Stimulated activated CD8-positive, alpha-beta memory T cell treated with anti-CD3 and anti-CD28 coated beads, Interleukin-4, amount 100 ng/mL, for 1 hour (primary cell): Measurements from ENCODE around the gene PPL.
"Not testable (repeated sequence)": the region's sequence is repeated elsewhere in the genome, so short reads cannot be mapped to it uniquely, and the experiment has no call there.

Experiments used
- DNase-seq, 2 donors: peaks; one replicate each; pipeline ENCODE4 v3.0.0-alpha.2; 2020; ENCODE audit warnings: low read depth in 2 of 2, low spot score in 1 of 2

The PPL gene

GRCh38 chr16:4909825-4910224 lies 27.1 kb downstream of the PPL start:
- DNase-seq = no peak

DNA sequence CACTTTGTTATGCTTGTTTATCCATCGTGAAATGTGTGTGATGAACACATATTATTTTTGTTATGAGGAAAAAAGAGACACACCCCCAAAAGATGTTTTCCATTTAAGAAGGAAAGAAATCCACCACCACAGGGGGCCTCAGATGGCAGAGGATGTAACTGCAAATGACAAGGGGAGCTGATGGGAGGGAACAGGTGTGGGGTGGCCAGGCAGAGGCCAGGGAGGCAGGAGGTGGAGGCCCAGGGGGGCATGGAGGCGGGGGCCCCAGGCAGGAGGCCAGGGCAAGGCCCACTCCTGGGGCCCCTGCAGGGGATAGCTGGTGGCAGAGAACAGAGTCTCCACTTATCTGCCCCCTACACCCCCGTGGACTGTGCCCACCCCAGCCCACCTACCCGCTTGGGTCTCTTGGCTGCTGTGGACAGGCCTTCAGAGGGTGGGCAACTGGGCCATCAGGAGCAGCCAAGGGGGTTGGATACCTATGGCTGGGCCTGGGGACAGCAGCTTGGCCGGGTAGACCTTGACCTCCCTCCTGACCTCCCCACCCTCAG lies 28.0 kb downstream of the PPL start:
- DNase-seq = no peak

GRCh38 chr16:4904942-4905615 lies 31.9 kb downstream of the PPL start:
- DNase-seq = no peak

DNA sequence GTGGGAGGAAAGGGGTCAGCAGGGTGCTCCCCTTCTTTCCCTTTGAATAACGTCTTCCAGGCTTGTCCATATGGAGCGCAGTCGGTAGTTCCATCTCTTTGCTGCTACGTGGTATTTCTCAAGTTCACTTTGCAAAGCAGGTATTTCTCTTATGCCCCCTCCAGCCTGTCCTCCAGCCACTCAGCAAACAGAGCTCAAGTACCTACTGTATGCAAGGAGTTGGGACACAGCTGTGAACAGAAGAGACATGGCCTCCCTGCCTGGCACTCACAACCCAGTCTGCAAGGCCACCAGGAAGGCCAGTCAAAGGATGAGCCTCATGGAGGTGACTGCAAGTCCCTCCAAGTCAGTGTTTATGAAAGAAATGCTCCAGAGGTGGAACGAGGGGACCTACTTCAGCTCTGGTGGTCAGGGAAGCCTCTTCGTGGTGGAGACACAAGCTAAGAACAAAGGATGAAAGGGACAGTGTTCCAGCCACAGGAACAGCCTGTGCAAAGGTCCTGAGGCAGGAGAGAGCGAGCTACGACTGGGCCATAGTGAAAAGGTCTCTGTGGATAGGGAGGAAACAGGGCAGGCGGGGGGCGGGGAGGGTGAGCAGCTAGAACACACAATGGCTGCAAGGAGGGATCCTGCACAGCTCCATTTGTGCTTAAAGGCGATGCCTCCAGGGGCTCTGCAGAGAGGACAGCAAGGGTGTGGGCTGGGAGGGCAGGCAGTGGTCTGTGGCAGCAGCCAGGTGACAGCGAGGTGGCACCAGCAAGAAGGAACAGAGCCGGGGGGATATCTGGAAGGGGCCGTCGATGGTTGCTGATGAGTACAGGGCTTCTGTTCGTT lies 32.6 kb downstream of the PPL start:
- DNase-seq = no peak

DNA sequence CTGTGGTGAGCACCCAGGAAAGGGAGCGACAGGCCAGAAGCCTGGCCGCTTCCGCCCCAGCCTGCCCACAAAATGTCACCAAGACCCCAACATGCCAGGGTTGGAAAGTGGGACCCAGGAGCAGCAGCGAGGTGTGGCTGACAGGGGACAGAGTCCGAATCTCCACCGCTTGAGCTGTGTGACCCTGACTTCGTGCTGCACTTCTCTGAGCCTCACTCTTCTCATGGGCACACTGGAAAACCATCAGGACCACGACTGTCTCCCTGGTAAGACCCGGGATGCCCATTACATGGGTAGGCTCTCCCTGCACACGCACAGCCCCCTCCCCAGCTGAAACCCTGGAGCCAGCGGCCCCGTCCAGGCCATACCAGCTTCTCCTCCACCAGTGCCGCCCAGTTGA lies 34.9 kb downstream of the PPL start:
- DNase-seq = no peak

GRCh38 chr16:4900750-4901149 lies 36.2 kb downstream of the PPL start:
- no peak for DNase-seq

DNA sequence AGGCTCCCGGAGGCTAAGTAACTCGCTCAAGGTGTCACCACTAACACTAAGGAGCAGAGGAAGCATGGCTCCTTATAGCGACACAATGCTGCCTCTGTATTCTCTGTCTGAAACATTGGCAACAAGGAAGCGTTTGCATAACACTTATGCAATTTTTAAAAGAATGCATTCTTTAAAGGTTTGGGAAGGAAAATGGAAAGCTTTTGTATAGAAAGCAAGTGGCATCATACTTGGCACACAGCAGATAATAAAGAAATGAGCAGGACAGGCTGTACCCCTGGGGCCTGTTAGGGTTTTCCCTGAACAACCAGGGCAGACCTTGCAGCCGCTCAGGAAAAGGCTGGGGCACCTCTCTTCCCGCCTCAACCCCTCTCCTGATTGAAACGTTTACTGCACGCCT lies 36.9 kb downstream of the PPL start:
- DNase-seq = no peak

- no peak for DNase-seq
Observed at GRCh38 chr16:4899474-4899846, 37.5 kb downstream of the PPL start.

DNA sequence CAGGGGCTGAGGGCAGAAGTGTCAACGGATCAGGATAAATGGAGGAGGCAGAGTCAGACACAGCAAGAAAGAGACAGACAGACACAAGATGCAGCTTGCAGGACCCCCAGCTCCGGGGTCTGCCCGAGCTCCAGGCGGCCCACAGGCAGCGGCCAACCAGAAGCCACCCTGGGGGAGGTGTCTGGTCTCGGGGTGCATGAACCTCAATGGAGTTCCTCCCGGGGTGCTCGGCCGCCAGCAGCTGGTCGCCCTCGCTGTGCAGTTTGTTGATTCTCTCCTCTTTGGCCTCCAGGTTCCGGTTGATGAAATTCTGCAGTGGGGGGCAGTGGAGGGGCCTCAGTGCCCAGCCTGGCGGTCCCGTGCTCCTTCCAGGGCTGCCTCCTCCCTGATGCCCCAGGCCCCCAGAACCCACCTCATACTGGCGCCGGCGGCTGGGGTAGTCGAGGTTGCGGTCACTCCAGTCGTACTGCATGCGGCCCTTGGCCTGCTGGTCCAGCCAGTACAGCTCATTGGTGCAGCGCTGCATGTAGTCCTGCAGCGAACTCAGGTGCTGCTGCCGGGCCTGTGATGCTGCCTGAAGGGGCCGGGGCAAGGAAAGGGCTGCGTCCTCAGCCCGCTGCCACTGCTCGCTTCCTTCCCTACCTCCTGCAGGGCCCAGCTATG lies 38.0 kb downstream of the PPL start:
- no peak for DNase-seq

- no peak for DNase-seq
Observed at GRCh38 chr16:4897328-4897727, 39.6 kb downstream of the PPL start.

DNA sequence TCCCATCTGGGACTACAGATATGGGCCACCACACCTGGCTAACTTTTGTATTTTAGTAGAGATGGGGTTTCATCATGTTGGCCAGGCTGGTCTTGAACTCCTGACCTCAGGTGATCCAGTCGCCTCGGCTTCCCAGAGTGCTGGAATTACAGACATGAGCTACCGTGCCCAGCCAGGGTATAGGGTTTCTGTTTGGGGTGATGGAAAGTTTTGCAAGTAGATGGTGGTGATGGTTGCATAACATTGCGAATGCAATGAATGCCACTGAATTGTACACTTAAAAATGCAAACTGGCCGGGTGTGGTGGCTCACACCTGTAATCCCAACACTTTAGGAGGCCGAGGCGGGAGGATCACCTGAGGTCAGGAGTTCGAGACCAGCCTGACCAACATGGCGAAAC lies 40.2 kb downstream of the PPL start:
- not testable (repeated sequence) for DNase-seq

GRCh38 chr16:4895366-4895765 lies 41.6 kb downstream of the PPL start:
- no peak for DNase-seq

DNA sequence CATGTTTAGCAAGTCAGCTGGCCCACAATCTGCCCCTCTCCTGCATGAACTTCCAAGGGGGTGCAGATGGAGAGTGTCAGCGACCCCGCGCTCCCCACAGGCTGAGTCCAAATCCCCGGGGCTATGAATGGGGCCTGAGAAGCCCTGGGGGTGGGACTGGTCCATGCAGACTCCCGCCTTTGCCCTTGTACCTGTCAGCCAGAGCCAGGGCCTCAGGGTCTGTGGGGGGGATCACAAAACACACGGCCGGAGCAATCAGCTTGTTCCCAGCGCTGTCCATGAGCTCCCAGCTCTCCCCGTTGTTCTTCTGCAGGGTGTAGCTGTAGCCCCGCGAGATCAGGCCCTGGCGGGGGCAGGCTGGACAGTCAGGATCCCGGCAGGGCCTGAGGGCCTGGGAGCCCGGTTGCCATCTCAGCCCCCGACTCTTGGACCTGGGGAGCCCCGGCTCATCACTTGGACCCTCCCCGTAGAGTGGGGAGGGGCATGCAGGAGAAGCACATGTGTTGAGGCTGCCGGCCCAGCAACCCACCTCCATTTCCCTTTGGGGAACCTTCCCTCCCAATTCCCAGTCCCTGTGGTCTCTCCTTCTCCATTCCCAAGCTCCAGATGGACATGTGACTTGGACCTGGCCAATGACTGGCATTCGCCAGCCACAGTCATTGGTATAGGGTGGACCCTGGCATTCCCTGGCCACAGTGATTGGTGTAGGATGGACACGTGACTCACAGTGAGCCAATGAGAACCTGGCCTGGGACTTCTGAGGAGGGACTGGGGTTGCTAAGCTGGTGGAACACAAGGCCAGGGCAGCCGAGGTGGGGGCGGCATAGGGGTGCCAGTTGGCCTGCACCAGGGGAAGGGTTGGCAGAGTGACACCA lies 42.4 kb downstream of the PPL start:
- DNase-seq = no peak

- no peak for DNase-seq
Observed at GRCh38 chr16:4893103-4893862, 43.7 kb downstream of the PPL start.

DNA sequence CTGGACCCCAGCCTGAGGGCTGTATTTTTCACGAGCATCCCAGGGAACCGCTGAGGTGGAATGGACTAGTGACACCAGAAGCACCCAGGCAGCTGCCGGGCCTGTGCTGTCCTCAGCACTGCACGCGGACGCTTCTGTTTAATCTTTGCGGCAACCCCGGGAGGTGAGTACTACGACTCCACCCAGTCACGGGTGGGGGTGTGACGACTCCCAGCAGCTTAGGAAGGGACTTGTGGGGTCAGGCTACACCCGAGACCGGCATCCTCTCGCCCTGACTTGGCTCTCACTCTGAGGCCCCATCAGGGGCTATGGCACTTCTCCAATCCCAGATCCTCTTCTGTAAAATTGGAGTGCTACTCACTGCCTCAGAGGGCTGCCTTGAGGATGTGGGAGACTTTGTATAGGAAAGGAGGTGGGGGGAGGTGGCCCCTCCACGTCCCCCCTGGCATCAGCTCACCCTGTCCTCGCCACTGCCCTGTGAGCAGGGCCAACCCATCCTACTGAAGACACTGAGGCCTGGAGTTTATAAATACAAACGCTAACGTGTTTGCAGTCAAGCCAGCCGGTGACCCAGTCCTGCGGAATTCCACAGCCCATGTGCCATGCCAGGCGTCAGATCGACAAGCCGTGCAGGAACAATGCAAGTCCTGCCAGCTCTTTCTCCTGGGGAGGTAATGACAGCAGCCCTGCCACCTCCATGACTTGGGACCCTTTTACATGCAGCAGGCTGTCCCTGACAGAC lies 44.4 kb downstream of the PPL start:
- no peak for DNase-seq

GRCh38 chr16:4891886-4892216 lies 45.1 kb downstream of the PPL start:
- no peak for DNase-seq

DNA sequence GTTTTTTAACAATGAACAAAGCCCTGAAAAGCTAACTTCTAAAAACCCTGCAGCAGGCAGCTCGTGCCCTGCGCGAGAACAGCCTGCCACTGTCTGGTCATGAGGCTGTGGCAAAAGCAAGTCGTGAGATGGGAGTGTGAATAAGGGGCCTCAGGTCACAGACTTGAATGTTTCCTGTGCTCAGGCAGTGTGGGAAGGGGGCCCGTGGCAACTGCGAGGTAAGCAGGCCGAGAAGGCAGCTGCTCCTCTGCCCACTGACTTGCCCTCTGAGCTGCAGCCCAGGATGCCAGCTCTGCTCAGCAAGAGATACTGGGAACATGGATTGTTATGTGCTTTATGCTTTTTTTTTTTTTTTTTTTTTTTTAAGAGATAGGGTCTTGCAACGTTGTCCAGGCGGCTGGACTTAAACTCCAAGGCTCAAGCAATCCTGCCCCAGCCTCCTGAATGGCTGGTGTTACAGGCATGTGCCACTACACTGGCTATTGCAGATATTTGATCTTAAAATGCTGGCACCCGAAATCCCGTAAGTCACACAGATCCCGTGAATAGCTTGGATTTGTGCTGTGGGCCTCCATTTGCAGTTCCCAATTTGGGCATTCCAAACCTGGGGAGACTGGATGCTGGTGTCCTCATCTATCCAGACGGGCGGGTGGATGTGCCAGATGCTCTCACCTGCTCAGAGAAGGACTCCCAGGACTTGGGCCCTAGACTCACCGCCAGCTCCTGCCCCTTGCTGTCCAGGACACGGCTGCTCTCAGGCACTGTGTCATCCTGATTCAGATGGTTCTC lies 45.7 kb downstream of the PPL start:
- DNase-seq = no peak

DNA sequence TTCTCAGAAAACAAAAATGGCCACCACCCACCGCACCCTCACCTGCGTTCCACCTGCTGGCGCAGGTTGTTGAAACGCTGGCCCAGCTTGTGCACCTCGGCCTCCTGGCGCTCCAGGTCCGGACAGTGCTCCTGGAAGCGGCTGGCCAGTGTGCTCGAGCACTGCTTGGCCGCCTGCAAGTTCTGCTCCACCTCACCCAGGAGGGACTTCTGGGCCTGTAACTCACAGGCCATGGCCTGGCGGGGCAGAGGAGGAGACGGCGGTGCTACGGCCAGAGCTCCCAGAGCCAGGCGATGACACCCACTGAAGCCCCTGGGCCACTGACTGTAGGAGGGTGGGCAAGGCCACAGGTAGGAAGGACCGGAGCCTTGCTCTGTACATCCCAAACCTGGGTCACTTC lies 46.3 kb downstream of the PPL start:
- DNase-seq = no peak

GRCh38 chr16:4890026-4890425 lies 46.9 kb downstream of the PPL start:
- no peak for DNase-seq
